ENCODE results near the gene ERI3. TPM values are rescaled to one million over a fixed set of nuclear protein-coding genes. Genes with fewer than 3 reads are reported as not detected.
A peak's percentile ranks its signal among the peaks of the same experiment; 100 is the strongest.

ERI3 gene
- total RNA-seq, 1 experiment from 2014 or later: 83.3 TPM

GRCh38 chr1:44239331-44239960 lies 115.6 kb downstream of the ERI3 start:
- intact Hi-C loops (cut with micrococcal nuclease; ENCODE audit: unreplicated experiment) (no loop called here), in situ Hi-C loops (cut with HindIII; ENCODE audit: low pct_unique_long_range_greater_than_20kb, low sequenced_read_pairs) (no loop called here)
- CTCF ChIA-PET: no interaction called here
- POLR2A ChIA-PET: no interaction called here
- DNase-seq (ENCODE audit: low read depth, low spot score): no peak
- H3K27ac ChIP-seq (ENCODE audit: low read length): no peak overlapping the region
- TF ChIP-seq POLR2AphosphoS5 (IDR thresholded peaks at IDR 0.05; ENCODE audit: low read depth, low read length): no peak
- no peak for TF ChIP-seq SIN3A (IDR thresholded peaks at IDR 0.05; ENCODE audit: borderline replicate concordance, insufficient read depth, low read depth, low read length)
- no peak for TF ChIP-seq CTCF (IDR thresholded peaks at IDR 0.05)
- no peak for TF ChIP-seq TCF7L2 (IDR thresholded peaks at IDR 0.05; ENCODE audit: low read depth, low read length)
- TF ChIP-seq, protein P1, sequence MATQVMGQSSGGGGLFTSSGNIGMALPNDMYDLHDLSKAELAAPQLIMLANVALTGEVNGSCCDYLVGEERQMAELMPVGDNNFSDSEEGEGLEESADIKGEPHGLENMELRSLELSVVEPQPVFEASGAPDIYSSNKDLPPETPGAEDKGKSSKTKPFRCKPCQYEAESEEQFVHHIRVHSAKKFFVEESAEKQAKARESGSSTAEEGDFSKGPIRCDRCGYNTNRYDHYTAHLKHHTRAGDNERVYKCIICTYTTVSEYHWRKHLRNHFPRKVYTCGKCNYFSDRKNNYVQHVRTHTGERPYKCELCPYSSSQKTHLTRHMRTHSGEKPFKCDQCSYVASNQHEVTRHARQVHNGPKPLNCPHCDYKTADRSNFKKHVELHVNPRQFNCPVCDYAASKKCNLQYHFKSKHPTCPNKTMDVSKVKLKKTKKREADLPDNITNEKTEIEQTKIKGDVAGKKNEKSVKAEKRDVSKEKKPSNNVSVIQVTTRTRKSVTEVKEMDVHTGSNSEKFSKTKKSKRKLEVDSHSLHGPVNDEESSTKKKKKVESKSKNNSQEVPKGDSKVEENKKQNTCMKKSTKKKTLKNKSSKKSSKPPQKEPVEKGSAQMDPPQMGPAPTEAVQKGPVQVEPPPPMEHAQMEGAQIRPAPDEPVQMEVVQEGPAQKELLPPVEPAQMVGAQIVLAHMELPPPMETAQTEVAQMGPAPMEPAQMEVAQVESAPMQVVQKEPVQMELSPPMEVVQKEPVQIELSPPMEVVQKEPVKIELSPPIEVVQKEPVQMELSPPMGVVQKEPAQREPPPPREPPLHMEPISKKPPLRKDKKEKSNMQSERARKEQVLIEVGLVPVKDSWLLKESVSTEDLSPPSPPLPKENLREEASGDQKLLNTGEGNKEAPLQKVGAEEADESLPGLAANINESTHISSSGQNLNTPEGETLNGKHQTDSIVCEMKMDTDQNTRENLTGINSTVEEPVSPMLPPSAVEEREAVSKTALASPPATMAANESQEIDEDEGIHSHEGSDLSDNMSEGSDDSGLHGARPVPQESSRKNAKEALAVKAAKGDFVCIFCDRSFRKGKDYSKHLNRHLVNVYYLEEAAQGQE (IDR thresholded peaks at IDR 0.05; ENCODE audit: insufficient read depth in 1 of 2, low read depth in 2 of 2, low read length in 1 of 2): no peak
- H3K4me3 ChIP-seq (ENCODE audit: low read depth in 2 of 2, low read length in 2 of 2): no peak overlapping the region
- peak; percentile 46; the same call in 1 of the 2 replicates for ATAC-seq
- H3K4me1 ChIP-seq (ENCODE audit: control insufficient read depth, insufficient read depth, low read length): no peaks in the 10 kb centered on the region; the same call in 1 of the 2 replicates
- H3K27me3 ChIP-seq (ENCODE audit: control insufficient read depth, insufficient read depth, low read length): no peaks in the 10 kb centered on the region
- no TSS peak for BruUV-seq (replicated peaks)
- no peaks in the 10 kb centered on the region for H3K36me3 ChIP-seq (ENCODE audit: control insufficient read depth, insufficient read depth, low read length)
- H3K9me3 ChIP-seq (ENCODE audit: control insufficient read depth, insufficient read depth, low read depth, low read length): no peaks in the 10 kb centered on the region

- no peak overlapping the region for H3K4me3 ChIP-seq (ENCODE audit: low read depth in 2 of 2, low read length in 2 of 2)
- no peaks in the 10 kb centered on the region; the same call in 1 of the 2 replicates for H3K4me1 ChIP-seq (ENCODE audit: control insufficient read depth, insufficient read depth, low read length)
- no peaks in the 10 kb centered on the region for H3K9me3 ChIP-seq (ENCODE audit: control insufficient read depth, insufficient read depth, low read depth, low read length)
- no peaks in the 10 kb centered on the region for H3K27me3 ChIP-seq (ENCODE audit: control insufficient read depth, insufficient read depth, low read length)
- TF ChIP-seq SIN3A (IDR thresholded peaks at IDR 0.05; ENCODE audit: borderline replicate concordance, insufficient read depth, low read depth, low read length) (no peak), POLR2AphosphoS5 (IDR thresholded peaks at IDR 0.05; ENCODE audit: low read depth, low read length) (no peak), CTCF (IDR thresholded peaks at IDR 0.05) (no peak), TCF7L2 (IDR thresholded peaks at IDR 0.05; ENCODE audit: low read depth, low read length) (no peak)
- TF ChIP-seq, protein P1 (IDR thresholded peaks at IDR 0.05; ENCODE audit: insufficient read depth in 1 of 2, low read depth in 2 of 2, low read length in 1 of 2): no peak
- ChIA-PET CTCF (no interaction called here), POLR2A (no interaction called here)
- H3K27ac ChIP-seq (ENCODE audit: low read length): no peak overlapping the region
- ATAC-seq (no peak), DNase-seq (ENCODE audit: low read depth, low spot score) (no peak)
- BruUV-seq (replicated peaks): no TSS peak
- in situ Hi-C loops (cut with HindIII; ENCODE audit: low pct_unique_long_range_greater_than_20kb, low sequenced_read_pairs): no loop called here
- intact Hi-C loops (cut with micrococcal nuclease; ENCODE audit: unreplicated experiment): no loop called here
- no peaks in the 10 kb centered on the region for H3K36me3 ChIP-seq (ENCODE audit: control insufficient read depth, insufficient read depth, low read length)
These were observed 116.4 kb downstream of the ERI3 start for GRCh38 chr1:44238660-44239059.
